ENCODE results near the gene DHX57.

DNA sequence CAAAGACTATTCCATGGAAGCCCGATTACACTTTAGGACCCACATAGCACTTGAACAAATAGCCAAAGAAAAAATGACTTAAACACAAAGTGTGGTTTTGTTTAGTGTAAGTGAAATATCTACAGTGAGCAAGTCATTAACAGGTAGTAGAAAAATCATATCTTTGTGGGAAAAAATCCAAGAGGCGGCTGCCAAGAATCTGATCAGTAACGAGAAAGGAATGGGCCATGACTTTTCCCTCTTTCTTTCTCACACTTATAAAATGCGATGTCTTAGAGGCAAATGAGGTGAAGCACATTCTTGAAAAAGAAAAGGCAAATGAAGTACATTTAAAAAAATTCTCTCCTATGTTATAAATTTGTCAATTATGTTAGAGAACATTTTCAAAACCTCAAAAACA, 110.6 kb downstream of the DHX57 start:
- no peak for TF ChIP-seq POLR2A (IDR thresholded peaks at IDR 0.05)
- TF ChIP-seq, protein P1, sequence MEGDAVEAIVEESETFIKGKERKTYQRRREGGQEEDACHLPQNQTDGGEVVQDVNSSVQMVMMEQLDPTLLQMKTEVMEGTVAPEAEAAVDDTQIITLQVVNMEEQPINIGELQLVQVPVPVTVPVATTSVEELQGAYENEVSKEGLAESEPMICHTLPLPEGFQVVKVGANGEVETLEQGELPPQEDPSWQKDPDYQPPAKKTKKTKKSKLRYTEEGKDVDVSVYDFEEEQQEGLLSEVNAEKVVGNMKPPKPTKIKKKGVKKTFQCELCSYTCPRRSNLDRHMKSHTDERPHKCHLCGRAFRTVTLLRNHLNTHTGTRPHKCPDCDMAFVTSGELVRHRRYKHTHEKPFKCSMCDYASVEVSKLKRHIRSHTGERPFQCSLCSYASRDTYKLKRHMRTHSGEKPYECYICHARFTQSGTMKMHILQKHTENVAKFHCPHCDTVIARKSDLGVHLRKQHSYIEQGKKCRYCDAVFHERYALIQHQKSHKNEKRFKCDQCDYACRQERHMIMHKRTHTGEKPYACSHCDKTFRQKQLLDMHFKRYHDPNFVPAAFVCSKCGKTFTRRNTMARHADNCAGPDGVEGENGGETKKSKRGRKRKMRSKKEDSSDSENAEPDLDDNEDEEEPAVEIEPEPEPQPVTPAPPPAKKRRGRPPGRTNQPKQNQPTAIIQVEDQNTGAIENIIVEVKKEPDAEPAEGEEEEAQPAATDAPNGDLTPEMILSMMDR (IDR thresholded peaks at IDR 0.05 in 4 of 5, conservative IDR thresholded peaks at IDR 0.05 in 1 of 5) = no peak

Measured in gastrocnemius medialis (tissue), 4 donors.